VCaP (cell line): Measurements from ENCODE around the gene MGRN1.

Source experiments
- H3K27ac ChIP-seq: fragments of 450-650 bp; 2 replicates; pipeline ENCODE4 v1.5.1; 2017
- CTCF ChIP-seq: fragments of 450-650 bp; conservative IDR thresholded peaks from 2 replicates; pipeline ENCODE4 v1.5.1; 2017; ENCODE audit warnings: mild to moderate bottlenecking, moderate library complexity

MGRN1 gene

DNA sequence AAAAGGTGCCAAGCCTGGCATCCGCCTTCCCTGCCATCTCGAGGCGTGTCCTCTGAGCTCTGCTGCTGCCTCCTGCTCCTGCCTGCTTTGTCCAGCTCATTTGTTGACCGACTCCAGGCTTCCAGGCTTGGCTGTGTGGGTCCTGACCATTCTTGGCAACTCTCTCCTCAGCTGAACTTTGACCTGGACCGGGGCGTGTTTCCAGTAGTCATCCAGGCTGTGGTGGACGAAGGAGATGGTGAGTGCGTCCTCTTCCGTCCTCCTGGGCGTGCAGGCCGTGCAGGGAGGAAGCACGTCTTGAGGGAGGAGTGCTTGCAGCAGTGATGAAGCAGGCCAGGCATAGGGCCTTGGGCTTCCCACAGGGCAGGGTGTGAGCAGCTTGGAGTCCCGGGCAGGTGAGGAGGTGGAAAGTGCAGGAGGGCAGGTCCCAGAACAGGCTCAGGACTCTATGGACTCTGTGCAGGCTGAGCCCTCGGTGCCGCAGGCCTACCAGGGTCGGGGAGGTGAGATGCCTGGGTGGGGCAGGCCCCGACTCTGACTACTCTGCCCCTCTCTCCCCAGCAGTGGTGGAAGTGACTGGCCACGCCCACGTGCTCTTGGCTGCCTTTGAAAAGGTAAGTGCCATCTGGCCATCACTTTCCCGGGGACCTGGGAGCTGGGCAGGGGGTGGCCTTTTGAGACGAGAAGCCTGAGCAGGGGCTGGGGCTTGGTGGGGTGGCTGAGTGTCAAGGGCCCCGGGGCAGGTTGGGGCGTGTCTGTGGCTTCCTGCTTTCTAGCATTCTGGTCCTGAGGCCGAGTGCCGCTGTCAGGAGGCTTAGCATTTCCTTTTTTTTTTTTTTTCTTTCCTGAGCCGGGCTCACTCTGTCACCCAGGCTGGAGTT, 40.2 kb downstream of the MGRN1 start:
- no peak for TF ChIP-seq CTCF
- H3K27ac ChIP-seq: no peak overlapping the region

- no peak overlapping the region for H3K27ac ChIP-seq
- no peak for TF ChIP-seq CTCF
These were observed 42.0 kb downstream of the MGRN1 start for GRCh38 chr16:4666537-4667202.

GRCh38 chr16:4667203-4667963, 42.8 kb downstream of the MGRN1 start:
- no peak for TF ChIP-seq CTCF
- H3K27ac ChIP-seq: peak overlapping the region; percentile 26; the same call in 1 of the 2 replicates

DNA sequence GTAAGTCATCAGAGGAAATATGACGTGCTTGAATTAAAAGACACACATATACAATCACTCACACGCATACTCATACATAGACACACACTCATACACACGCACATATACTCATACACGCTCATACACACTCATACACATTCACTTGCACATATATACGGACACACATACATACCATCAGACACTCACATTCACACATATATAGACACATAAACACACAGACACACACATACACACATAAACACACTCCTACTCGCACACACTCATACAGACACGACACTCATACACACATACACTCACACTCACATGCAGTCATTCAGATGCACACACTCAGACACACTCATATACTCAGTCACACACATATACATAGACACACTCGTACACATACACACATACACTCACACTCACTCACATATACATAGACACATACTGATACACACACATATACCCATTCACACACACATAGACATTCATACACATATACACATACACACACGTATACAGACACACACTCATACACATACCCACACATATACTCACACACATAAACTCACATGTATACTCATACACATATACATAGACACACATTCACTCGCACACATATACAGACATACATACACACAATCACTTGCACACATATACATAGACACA, 43.8 kb downstream of the MGRN1 start:
- TF ChIP-seq CTCF: no peak
- peak overlapping the region; percentile 26 for H3K27ac ChIP-seq

- H3K27ac ChIP-seq: no peak overlapping the region
- no peak for TF ChIP-seq CTCF
These were observed 48.9 kb downstream of the MGRN1 start for GRCh38 chr16:4673387-4674046.

DNA sequence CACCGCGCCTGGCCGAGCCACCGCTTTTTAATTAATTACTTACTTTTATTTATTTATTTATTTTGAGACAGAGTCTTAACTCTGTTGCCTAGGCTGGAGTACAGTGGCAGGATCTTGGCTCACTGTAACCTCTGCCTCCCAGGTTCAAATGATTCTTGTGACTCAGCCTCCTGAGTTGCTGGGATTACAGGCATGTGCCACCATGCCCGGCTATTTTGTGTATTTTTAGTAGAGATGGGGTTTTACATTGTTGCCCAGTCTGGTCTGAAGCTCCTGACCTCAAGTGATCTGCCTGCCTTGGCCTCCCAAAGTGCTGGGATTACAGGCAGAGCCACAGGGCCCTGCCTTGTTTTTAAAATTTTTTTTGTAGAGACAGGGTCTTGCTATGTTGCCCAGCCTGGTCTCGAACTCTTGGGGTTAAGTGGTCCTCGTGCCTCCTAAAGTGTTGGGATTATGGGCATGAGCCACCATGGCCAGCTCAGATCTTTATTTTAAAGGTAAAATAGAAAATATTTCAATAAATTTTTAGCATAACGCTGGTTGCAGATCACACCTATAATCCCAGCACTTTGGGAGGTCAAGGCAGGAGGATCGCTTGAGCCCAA, 50.4 kb downstream of the MGRN1 start:
- no peak overlapping the region for H3K27ac ChIP-seq

More for the DNA sequence above, 50.4 kb downstream of the MGRN1 start:
- no peak for TF ChIP-seq CTCF
